ENCODE results near the gene CEP19. TPM values are rescaled to one million over a fixed set of nuclear protein-coding genes. Genes with fewer than 3 reads are reported as not detected.
"Not testable (repeated sequence)": the region's sequence is repeated elsewhere in the genome, so short reads cannot be mapped to it uniquely, and the experiment has no call there.

The CEP19 gene
- total and polyA plus RNA-seq, 9 donors = 0.83 to 4.8 (median 1.9) TPM

- intact Hi-C loops (cut with DNase I) = no loop called here
- Histone ChIP-seq H3K27ac (no peak overlapping the region), H3K4me1 (ENCODE audit: insufficient read depth) (no peaks in the 10 kb centered on the region), H3K36me3 (no peaks in the 10 kb centered on the region), H3K4me3 (no peak overlapping the region), H3K9me3 (no peaks in the 10 kb centered on the region), H3K27me3 (no peaks in the 10 kb centered on the region)
- WGBS, 3 donors = 79 to 84% (median 84%) methylated on average over 3 of the region's 3 CpGs
- TF ChIP-seq EP300 (IDR thresholded peaks at IDR 0.05) (no peak), POLR2A (IDR thresholded peaks at IDR 0.05) (no peak), CTCF (IDR thresholded peaks at IDR 0.05) (no peak)
- DNase-seq = no peak
These were observed 23.7 kb upstream of the CEP19 start for GRCh38 chr3:196735751-196736150.

GRCh38 chr3:196726788-196727675 is 15.0 kb upstream of the CEP19 start:
- H3K27ac ChIP-seq = no peak overlapping the region
- no peaks in the 10 kb centered on the region for H3K27me3 ChIP-seq
- no peak for DNase-seq
- 79 to 87% (median 82%) methylated on average over 7 of the region's 7 CpGs for WGBS, 3 donors
- H3K4me1 ChIP-seq (ENCODE audit: insufficient read depth) = no peaks in the 10 kb centered on the region
- intact Hi-C loops (cut with DNase I) = no loop called here
- no peaks in the 10 kb centered on the region for H3K9me3 ChIP-seq
- no peak for TF ChIP-seq POLR2A (IDR thresholded peaks at IDR 0.05)
- TF ChIP-seq CTCF (IDR thresholded peaks at IDR 0.05) = no peak
- TF ChIP-seq EP300 (IDR thresholded peaks at IDR 0.05) = no peak
- H3K4me3 ChIP-seq = no peak overlapping the region
- H3K36me3 ChIP-seq = no peaks in the 10 kb centered on the region

GRCh38 chr3:196721097-196721496 is 9.0 kb upstream of the CEP19 start:
- Histone ChIP-seq H3K4me3 (no peak overlapping the region), H3K36me3 (no peaks in the 10 kb centered on the region), H3K4me1 (ENCODE audit: insufficient read depth) (no peaks in the 10 kb centered on the region), H3K27ac (no peak overlapping the region), H3K27me3 (no peaks in the 10 kb centered on the region), H3K9me3 (no peaks in the 10 kb centered on the region)
- WGBS, 3 donors = 70 to 98% (median 79%) methylated on average over 2 of the region's 2 CpGs
- intact Hi-C loops (cut with DNase I) = no loop called here
- TF ChIP-seq EP300 (IDR thresholded peaks at IDR 0.05) (no peak), POLR2A (IDR thresholded peaks at IDR 0.05) (no peak), CTCF (IDR thresholded peaks at IDR 0.05) (no peak)
- no peak for DNase-seq

GRCh38 chr3:196717162-196717561 is 5.1 kb upstream of the CEP19 start:
- DNase-seq; intact Hi-C loops (cut with DNase I); H3K36me3 ChIP-seq; H3K27me3 ChIP-seq; H3K9me3 ChIP-seq; H3K4me1 ChIP-seq (ENCODE audit: insufficient read depth); H3K27ac ChIP-seq; H3K4me3 ChIP-seq: not testable (repeated sequence)
- WGBS, 3 donors = 87 to 97% (median 94%) methylated on average over 3 of the region's 3 CpGs
